Measurements from ENCODE around the gene NAA38.
A peak's percentile ranks its signal among the peaks of the same experiment; 100 is the strongest.

NAA38 gene

DNA sequence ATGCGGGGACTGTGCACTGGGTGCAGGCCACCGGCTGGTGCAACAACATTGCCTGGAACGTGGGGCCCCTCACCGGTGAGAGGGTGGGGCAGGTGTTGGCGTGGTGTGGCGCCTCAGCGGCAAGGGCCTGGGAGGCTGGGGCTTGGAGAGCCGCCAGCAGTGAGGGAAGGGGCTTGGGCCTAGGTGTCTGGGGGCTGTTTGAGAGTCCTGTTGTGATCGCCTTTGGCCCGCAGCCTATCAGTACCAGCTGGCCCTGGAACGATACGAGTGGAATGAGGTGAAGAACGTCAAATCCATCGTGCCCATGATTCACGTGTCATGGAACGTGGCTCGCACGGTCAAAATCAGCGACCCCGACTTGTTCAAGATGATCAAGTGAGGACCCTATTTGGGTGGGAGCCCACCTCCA is 5.1 kb downstream of the NAA38 start:
- DNase-seq = no peak

DNA sequence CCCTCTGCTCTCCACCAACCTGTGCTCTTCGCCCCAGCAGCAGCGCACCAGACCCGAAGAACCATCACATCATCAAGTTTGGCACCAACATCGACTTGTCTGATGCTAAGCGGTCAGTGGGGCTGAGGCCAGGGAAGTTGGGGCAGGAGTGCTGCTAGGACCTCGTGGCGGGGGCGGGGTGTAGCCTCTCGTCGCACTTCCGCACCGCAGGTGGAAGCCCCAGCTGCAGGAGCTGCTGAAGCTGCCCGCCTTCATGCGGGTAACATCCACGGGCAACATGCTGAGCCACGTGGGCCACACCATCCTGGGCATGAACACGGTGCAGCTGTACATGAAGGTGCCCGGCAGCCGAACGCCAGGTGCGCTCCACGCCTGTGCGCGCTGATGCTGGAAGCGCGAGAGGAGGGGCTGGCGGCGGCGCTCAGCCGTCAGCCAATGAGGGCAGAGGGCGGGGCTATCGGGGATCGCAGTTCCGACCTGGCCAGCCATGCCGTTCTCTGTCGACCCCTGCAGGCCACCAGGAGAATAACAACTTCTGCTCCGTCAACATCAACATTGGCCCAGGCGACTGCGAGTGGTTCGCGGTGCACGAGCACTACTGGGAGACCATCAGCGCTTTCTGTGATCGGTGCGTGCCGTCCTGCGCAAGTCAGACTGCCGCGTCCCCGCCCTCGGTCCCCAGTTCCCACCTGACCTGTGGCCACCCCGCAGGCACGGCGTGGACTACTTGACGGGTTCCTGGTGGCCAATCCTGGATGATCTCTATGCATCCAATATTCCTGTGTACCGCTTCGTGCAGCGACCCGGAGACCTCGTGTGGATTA is 5.7 kb downstream of the NAA38 start:
- peak; percentile 89 for DNase-seq

DNA sequence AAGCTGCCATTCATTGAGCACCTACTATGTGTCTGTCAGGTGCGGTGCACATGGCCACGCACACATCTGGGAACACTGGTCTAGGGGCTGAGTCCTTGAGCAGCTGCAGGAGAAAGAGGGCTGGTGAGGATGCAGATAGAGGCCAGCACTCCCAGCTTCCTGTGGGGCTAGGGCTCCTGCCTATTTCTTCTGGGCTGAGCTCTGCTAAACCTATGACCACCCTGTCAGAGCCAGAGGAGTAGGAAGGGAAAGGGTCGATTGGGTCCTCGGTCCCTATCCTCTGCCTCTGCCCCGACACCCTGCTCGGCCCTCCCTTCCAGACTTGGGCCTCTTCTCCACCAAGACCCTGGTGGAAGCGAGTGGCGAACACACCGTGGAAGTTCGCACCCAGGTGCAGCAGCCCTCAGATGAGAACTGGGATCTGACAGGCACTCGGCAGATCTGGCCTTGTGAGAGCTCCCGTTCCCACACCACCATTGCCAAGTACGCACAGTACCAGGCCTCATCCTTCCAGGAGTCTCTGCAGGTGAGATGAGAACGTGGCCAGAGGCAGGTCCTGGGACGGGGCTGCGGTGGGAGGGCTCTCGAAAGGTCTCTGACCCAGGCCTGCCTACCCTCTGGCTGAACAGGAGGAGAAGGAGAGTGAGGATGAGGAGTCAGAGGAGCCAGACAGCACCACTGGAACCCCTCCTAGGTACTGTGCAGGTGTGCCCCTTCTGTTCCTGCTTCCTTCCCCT is 6.5 kb downstream of the NAA38 start:
- peak; percentile 37 for DNase-seq

DNA sequence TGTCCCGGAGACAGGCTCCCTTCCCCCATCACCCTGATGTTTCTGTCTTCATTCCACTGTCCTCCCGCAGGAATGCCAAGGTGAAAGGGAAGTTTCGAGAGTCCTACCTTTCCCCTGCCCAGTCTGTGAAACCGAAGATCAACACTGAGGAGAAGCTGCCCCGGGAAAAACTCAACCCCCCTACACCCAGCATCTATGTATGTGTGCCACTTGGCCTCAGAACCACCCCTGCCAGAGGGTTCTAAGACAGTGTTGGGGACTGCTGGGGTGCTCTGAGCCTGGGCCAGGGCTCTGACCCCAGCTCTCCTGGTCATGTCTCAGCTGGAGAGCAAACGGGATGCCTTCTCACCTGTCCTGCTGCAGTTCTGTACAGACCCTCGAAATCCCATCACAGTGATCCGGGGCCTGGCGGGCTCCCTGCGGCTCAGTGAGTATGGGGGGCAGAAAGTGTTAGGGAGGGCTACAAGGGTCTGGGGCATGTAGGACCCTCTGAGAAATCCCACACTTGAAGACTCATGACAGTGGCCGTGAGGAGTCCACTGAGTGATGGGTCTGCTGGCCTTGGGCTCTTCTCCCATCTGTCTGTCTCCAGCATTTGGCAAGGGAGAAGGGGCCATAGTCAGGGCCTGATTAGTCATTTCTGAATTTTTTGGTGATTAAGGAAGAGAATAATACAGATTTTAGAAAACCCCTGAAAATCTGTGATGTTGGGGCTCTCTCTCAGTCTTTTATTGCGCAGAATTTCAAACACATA is 7.4 kb downstream of the NAA38 start:
- DNase-seq = no peak

DNA sequence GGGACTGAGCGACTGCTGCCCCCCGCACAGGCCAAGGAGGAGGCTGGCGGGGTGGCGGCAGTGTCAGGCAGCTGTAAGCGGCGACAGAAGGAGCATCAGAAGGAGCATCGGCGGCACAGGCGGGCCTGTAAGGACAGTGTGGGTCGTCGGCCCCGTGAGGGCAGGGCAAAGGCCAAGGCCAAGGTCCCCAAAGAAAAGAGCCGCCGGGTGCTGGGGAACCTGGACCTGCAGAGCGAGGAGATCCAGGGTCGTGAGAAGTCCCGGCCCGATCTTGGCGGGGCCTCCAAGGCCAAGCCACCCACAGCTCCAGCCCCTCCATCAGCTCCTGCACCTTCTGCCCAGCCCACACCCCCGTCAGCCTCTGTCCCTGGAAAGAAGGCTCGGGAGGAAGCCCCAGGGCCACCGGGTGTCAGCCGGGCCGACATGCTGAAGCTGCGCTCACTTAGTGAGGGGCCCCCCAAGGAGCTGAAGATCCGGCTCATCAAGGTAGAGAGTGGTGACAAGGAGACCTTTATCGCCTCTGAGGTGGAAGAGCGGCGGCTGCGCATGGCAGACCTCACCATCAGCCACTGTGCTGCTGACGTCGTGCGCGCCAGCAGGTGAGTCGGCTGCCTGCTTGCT is 8.1 kb downstream of the NAA38 start:
- DNase-seq = no peak

DNA sequence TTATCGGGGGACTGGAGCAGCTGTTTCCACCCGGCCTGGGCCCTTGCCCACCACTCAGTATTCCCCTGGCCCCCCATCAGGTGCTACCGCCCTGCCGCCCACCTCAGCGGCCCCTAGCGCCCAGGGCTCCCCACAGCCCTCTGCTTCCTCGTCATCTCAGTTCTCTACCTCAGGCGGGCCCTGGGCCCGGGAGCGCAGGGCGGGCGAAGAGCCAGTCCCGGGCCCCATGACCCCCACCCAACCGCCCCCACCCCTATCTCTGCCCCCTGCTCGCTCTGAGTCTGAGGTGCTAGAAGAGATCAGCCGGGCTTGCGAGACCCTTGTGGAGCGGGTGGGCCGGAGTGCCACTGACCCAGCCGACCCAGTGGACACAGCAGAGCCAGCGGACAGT is 8.6 kb downstream of the NAA38 start:
- DNase-seq = no peak

DNA sequence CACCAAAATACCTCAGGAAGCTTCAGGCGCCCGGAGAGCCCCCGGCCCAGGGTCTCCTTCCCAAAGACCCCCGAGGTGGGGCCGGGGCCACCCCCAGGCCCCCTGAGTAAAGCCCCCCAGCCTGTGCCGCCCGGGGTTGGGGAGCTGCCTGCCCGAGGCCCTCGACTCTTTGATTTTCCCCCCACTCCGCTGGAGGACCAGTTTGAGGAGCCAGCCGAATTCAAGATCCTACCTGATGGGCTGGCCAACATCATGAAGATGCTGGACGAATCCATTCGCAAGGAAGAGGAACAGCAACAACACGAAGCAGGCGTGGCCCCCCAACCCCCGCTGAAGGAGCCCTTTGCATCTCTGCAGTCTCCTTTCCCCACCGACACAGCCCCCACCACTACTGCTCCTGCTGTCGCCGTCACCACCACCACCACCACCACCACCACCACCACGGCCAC is 9.2 kb downstream of the NAA38 start:
- DNase-seq = no peak

DNA sequence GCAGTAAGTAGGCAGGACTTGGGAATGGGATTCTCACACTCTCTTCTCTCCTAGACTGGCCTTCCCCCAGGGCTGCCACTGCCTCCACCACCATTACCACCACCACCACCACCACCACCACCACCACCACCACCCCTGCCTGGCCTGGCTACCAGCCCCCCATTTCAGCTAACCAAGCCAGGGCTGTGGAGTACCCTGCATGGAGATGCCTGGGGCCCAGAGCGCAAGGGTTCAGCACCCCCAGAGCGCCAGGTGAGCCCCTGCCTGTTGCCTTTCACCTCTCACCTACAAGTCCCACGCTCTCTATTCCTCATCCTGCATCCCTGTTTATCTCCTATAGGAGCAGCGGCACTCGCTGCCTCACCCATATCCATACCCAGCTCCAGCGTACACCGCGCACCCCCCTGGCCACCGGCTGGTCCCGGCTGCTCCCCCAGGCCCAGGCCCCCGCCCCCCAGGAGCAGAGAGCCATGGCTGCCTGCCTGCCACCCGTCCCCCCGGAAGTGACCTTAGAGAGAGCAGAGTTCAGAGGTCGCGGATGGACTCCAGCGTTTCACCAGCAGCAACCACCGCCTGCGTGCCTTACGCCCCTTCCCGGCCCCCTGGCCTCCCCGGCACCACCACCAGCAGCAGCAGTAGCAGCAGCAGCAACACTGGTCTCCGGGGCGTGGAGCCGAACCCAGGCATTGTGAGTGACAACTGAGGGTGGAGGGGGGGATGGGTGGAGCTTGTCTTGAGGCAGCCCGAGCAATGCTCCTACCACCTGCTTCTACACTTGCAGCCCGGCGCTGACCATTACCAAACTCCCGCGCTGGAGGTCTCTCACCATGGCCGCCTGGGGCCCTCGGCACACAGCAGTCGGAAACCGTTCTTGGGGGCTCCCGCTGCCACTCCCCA is 10.3 kb downstream of the NAA38 start:
- DNase-seq = peak; percentile 40

DNA sequence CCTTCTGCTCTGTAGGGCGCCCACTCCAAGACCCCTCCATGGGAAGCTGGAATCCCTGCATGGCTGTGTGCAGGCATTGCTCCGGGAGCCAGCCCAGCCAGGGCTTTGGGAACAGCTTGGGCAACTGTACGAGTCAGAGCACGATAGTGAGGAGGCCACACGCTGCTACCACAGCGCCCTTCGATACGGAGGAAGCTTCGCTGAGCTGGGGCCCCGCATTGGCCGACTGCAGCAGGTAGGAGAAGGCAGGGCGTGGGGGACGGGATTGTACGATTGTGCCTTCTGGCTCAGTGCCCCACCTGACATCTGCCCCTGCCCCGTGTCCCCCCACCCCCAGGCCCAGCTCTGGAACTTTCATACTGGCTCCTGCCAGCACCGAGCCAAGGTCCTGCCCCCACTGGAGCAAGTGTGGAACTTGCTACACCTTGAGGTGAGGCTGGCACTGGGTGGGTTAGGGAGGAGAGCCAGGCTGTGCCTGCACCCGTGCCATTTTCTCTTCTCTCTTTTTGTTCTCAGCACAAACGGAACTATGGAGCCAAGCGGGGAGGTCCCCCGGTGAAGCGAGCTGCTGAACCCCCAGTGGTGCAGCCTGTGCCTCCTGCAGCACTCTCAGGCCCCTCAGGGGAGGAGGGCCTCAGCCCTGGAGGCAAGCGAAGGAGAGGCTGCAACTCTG is 11.2 kb downstream of the NAA38 start:
- DNase-seq = no peak

DNA sequence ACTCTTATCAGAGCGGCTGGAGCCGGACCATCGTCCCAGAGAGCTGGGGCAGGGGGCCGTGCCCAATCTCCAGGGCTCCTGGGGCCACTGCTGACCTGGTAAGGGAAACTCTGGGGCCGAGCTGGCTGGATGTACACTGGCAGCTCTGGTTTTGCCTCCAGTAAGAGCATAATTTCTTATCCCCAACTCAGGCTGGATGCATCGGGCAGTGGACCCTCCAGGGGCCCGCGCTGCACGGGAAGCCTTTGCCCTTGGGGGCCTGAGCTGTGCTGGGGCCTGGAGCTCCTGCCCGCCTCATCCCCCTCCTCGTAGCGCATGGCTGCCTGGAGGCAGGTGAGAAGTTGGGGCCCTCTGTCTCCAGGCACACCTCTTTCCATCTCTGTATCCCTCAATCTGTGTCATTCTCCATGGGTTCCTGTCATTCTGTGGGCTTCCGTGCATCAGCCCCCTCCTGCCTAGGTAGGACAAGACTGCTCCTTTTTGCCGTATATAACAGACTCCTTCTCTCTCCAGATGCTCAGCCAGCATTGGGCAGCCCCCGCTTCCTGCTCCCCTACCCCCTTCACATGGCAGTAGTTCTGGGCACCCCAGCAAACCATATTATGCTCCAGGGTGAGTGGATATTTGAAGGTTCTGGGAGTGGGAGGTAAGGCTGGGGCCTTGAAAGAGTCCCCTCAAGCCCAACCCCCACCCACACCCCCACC is 11.8 kb downstream of the NAA38 start:
- DNase-seq = no peak

DNA sequence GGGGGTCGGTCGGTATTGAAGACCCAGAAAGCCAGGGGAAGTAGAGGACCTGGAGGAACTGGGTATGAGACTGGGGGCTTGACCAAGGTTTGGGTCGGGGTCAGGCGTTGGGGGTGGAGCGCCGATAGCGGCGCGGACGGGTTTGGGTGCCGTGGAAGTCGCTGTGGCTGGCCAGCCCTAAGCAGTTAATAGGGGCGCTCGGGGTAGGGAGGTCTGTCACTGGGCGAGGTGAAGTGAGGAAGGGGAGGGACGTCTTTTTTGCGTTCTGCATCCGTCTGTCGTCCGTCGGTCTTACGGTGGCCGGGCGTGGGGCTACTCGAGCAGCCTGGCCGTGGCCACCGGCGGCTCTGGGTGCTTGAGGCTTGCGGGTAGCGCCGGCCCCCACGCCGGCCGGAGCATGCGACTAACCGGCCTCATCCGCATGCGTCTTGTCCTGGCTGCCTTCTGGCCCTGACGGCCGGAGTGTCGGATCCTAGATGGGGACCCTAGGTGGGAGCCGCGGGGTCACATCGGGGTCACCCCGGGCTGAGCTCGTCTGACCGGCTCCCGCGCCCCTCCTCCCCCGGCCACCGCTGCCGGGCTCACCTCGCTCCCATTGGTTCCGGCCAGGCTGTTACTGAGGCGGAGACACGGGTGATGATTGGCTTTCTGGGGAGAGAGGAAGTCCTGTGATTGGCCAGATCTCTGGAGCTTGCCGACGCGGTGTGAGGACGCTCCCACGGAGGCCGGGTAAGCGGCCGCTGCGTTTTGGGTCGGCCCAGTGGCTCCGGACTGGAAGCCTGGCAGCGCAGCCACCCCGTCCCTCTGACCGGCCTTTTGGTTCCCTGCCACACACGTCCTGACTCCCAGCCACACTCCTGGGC is 12.8 kb downstream of the NAA38 start:
- peak; percentile 73 for DNase-seq

DNA sequence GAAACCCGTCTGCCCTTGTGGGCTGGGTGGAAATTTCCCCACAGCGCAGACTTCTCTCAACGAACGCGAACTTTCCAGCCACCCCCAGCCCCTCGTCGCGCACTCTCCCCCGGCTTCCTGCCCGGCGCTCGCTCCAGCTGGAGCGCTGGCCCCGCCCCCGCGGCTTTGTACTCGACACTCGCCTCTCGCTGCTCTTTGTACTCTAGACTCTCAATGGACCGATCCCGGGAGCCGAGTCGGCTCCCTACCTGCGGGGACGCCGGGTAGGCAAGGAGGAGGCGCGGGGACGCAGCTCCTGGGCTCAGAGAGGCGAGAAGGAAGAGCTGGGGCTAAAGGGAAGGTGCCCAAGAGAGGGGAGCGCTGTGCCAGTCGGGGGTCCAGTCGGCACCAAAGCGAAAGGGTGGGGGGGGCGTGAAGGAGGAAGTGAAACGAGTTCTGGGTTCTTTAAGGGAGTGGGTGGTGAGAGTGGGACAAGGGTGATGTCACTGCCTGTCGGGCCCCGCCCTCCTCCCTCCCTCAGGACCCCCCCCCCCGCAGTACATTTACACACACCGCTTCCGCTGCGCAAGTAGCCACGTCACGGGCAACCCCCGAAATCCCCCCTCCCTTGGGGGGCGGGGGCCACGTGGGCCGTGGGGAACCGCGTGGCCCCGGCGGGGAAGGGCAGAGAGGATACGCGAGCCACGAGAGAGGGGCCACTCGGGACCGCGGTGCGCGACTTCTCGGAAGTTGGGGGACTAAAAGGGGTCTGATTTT is 13.6 kb downstream of the NAA38 start:
- DNase-seq = peak; percentile 92

DNA sequence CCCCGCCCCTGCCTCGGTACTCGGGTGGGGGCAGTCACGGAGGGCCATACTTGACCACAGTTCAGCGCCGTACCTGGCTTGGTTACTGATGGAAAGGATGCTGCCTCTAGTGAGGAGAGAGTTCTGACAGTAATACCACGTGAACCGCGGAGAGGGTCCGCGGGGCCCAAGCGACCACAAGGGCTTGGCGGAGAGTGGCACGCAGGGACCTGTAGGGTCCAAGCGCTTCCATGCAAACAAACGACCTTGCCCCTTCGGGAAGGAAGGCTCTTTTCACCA is 14.2 kb downstream of the NAA38 start:
- no peak for DNase-seq

DNA sequence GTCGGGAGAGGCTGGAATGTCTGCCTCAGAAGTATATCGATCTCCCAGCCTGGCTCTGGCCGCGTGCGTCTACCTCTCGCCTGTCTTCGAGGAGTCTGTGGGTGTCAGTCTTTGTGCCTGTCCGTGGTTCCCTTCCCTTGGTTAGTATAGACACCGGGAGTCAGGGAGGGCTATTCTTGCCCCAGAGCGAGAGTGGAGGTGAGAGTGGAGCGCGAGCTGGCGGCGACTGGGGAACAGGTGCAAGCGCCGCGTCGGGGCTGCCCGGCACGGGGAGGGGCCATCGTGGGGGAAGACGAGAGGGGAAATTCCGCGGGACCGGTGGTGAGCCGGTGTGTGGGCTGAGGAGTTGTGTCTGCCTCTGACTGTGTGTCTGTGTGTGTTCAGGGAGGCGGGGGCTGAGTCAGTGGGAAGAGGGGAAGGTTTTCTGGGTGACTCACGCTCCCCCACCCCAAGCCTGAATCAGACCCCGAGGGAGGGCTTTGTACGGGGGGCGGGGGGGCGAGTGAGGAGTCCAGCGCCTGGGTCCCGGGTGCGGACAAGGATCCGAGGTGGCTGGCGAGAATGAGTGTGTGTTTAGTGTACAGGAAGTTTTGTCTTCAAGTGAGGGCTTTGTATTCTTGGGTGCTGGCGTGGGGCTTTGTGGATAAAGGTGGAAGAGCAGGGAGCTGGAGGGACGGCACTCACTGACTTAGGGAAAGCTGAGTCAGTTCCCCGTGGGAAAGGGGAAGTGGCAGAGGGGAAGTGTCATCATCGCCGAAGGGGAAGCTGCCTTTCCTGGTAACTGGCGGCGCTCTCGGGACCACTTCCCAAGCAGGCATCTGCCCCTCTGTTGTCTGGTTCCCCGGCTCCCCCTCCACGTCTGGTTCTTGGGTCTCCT is 14.7 kb downstream of the NAA38 start:
- DNase-seq = peak; percentile 97

DNA sequence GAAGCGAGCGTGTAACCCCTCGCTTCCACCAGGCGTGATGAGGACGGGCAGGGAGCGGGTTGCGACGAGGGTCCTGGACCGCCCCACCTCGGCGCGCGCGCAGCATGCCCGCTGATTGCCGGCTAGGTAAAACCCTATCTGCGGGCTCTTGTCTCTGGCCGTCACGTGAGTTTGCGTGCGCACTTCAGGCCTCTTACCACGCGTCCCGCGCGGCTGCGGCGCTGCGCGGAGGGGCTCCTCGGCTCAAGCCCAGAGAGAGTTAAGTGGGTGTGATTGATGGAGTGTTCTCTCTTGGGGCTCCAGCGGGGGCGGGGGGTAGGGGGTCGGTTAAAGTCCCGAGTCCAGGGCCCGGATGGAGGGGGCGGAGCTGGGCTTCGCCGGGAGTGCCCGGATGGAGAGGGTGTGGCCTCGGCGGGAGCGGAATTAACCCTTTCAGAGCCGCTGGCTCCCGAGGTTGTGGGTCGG is 15.4 kb downstream of the NAA38 start:
- DNase-seq = peak; percentile 77

DNA sequence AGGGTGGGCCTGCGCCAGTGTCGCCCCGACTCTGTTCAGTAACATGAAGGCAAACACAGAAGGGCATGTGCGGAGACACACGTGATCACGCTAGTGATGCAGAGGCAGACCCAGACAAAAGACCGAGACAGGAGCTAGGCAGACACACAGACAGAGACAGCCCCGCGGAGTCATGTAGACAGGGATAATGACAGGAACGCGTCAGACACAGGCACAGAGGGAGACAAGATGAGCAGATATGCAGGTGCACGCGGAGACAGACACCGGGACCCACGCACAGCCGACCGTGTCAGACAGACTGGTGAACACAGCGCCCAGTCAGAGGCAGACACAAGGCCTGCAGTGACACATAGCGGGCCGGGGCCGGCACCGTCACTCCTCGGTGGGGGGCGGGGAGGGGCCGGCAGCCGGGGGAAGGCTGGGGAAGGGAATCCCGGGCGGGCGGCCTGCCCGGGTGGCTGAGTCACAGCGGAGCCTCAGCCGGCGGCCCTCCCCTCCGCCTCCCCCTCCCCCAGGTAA is 15.9 kb downstream of the NAA38 start:
- DNase-seq = peak; percentile 95

DNA sequence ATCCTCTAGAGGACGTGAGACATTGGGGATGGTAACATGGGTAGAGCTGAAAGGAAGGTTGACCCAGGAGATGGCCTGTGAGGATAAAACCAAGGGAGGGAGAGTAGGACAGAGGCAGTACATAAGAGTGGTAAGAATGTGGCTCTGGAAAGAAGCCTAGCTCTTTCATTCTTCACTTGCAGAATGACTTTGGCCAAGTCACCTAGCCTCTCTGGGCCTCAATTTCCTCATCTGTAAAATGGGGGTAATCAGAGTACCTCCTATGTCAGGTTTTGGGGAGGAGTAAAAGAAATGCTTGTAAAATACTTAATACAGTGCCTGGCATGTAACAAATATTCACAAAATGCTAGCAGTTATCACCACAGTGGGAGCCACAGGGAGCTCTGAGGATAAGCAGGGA is 16.5 kb downstream of the NAA38 start:
- no peak for DNase-seq

DNA sequence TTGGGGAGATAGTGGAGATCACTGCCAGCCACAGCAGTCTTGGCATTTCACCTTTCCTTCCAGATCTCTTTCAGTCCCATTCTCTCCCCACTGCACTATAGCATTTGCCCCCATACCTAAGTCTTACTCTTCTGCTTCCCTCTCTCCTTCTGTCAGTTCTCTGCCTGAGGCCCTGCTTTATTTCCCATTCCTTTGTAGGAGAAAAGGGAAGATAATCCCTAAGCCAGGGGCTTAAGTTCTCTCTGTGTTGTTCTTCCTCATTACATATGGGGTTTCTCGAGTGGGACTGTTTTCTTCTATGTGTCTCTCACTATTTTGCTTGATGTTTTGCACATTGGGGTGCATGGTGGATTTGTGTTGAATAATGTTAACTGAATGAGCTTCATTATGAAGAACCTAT is 16.9 kb downstream of the NAA38 start:
- no peak for DNase-seq
